HG02870 (cell line): ENCODE measurements around the gene TMEM128.
"Not testable (repeated sequence)": the region's sequence is repeated elsewhere in the genome, so short reads cannot be mapped to it uniquely, and the experiment has no call there.

Experiments used
- ATAC-seq: cut with Tn5 transposase; IDR thresholded peaks from one replicate; pipeline ENCODE4 v1.9.1; 2021; ENCODE audit warnings: mild to moderate bottlenecking, moderate library complexity; ENCODE audit not compliant: unreplicated experiment

TMEM128 gene

DNA sequence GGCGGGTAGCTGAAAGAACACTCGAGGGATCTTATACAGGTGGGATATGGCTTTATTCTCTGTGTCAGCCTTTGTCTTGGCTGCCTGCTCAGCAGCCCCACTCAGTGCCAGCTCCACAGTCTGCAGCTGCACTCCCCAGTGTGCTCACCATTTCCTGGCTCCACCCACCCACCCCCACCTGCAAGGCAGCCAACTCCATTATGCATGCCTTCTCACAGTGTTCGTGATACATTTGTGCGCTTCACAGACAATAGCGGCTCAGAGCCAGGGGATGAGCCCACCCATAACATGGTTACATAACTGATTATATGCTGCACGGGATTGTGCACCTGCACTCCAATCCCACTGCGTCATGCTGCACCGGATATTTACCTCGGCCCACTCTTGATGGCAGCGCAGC is 8.8 kb upstream of the TMEM128 start:
- no peak for ATAC-seq

DNA sequence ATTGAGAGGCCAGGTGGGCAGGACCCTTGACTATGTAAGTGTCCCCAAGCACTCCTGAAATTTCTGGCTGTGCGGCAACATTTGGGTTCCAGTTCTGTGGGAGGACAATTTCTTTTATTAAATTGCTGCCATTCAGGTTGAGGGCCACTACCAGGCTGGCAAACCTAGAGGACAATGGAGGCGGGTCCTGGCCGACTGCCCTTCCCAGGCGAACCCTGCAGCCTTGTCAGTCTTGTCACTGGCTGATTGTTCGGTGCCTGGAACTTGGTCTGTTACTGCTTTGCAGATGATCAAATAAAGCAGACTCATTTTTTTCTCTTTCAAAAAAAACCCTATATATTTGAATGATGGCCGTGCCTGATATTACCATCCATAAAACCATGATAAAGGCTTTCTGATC is 6.6 kb upstream of the TMEM128 start:
- no peak for ATAC-seq

DNA sequence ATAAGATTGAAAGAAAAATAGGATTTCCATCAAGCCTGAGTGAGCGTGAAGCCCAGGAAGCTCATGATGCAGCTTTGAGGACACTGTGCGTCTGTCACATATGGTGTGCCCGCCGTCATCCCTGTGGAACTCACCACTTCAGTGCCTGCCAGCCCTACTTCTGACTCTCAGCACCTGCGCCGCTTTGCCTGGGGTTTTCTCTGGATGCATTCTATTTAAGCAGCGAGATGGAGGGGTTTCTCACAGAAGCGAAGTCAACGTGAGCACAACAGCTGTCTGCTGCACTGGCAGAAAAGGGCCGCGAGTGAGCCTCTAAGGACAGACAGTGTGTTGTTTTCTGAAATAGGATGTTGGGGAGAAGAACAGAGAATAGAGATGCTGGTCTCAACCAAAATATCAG is 6.2 kb upstream of the TMEM128 start:
- no peak for ATAC-seq

- no peak for ATAC-seq
Observed at GRCh38 chr4:4249866-4250265, 1.8 kb upstream of the TMEM128 start.

DNA sequence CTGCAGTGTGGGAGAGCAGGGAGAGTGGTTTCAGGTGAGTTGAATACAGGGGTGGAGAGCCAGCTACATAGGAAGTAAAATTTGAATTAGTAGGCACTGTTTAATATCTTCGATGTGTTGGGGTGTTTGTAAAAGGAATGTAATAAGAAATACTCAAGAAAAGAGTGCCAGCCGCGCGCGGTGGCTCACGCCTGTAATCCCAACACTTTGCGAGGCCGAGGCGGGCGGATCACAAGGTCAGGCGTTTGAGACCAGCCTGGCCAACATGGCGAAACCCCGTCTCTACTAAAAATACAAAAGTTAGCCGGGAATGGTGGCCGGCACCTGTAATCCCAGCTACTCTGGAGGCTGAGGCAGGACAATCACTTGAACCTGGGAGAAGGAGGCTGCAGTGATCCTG is 1.3 kb upstream of the TMEM128 start:
- ATAC-seq, result not testable (repeated sequence)

DNA sequence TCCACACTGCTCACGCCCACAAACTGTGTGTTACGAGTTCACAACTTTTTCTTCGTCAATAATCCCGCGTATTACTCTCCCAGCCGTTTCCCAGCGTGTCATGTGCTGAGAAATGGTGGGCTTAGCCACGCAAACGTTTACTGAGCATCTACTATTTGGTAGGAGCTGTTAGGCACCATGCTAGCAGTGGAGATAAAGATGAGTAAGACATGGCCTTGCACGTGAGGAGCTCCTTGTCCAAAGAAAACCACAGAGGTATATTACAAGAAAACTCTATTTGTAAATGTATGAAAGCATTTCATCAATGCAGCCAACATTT is 821 bp upstream of the TMEM128 start:
- ATAC-seq, result no peak

GRCh38 chr4:4247696-4248028 is 361 bp downstream of the TMEM128 start:
- peak; percentile 25 for ATAC-seq

DNA sequence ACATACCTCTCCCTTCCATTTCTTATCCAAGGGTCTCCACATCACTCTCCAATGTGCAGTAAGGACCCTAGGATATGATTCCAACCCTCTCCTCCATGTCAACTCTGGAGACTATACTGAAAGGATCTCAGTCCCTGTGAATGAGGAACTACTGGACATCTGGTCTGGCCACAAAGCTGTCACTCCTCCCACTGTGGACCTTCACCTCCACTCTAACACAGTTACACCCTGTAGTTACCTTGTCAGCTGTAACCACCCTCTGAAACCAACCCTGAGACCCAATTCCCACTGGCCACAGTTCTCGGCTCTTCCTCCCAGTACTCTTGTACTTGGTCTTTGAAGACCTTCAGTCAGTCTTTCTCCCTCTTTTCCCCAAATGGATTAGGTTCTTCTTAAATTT is 2.9 kb downstream of the TMEM128 start:
- no peak for ATAC-seq

DNA sequence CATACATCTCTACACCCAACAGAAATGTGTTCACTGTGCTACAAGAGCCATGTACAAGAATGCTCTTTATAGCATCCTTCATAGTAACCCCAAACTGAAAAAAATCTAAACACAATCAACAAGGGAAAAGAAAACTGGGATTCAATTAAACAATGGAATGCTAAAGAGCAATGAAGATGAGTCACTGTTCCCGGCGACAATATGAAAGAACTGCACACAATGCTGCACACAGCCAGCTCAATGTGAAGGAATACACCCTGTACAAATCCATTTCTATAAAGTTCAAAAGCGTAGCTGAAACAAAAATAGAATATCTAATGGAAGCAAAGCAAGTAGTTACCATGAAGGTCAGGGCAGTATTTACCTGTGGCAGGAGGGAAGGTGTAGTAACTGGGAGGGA is 8.5 kb downstream of the TMEM128 start:
- ATAC-seq, result not testable (repeated sequence)

DNA sequence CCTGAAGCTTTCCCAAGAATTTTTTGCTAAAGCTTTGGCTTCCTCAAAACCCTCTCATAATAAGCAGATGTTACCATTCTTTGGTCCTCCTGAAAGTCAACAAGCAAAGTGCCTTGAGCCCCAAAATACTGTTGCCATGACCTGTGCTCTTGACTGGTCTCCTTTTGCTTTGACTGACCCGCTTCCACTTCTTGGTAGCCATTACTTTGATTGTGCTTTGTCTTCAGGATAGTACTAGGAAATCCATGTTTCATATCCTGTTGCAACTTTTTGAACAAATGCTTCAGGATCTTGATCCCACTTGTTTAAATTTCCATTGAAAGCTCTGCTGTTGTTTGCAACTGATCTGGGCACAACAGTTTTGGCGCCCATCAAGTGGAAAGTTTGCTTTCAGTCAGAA is 14.4 kb downstream of the TMEM128 start:
- no peak for ATAC-seq

- no peak for ATAC-seq
Observed at GRCh38 chr4:4228356-4228668, 19.7 kb downstream of the TMEM128 start.

DNA sequence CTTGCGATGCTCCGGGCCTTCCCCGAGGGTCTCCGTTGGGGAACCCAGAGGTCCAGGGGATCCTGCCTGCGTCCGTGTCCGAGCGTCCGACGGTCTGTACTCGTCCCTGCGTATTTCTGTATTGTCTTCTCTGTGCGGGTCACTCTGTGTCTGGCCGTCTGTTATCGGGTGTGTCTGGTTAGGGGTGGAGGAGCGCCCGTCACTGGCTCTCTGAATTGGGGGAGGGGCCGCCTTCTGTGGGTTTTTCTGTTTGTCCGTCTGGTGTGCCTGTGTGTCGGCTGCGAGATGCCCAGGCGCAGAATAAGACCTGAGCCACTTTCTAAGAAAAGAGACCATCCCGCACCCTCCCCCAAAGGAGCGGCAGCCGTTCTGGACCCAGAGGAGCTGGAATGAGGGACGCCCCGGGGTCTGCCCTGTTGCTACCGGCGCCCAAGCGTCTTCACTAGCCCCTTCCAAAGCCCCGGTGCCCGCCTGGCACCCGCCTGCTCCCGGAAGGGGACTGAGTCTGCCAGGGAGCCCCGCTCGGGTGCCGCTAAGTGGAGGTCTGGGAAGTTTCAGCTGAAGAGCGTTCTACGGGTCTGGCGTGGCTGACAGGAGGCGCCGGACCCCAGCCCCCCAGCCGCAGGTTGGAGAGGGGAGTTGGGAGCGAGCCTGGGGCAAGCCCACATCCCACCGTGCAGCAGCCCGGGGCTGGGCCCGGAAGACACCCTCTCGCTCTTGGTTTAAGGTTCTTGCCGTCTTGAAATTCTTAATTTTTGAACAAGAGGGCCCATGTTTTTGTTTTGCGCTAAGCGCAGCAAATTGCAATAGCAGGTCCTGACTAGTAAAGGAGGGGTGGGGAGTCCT is 20.3 kb downstream of the TMEM128 start:
- ATAC-seq, result no peak

DNA sequence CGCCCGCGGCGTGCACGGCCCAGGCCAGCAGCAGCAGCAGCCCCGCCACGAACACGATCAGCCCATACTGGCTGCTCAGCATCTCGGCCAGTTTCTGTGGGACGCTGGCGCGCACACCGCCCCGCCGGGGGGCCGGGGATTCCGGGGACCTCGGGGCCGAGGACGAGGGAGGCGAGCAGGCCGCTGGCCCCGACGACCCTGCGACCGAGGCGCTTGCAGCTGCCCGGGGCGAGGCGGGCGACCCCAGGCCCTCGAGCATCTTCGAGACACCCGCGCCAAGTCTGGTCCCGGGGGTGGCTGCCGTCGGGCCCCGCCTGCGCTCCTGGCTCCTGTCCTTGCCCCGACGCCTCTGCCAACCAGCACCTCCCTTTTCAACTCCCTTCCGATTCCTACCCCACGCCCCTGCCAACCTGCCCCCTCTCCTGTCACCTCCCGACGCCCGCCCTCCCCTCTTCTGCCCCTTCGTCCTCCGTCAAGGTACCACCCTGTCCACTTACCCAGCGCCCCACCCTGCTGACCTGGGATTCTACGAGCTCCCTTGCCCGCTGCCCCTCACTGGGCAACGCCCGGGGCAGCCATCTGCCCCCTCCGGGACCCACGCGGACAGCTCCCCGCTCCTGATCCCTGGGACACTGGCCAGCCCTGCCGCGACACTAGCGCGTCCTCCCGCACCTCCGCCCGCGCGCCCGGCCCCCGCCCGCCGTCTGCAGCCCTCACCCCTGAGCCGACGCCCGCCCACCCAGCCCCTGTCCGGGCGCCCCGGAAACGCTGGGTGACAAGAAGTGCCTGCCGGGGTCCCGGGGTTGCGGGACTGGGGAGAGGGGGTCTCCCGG is 21.2 kb downstream of the TMEM128 start, which contains the start of gene OTOP1:
Gene OTOP1 (minus strand): TSS at position 324 of the 833 bp plus-strand sequence. CDS start 65 bp downstream, at position 259.
- ATAC-seq, result no peak

- no peak for ATAC-seq
Observed at GRCh38 chr4:4225915-4226605, 22.0 kb downstream of the TMEM128 start.

- ATAC-seq, result no peak
Observed at GRCh38 chr4:4217113-4217512, 30.9 kb downstream of the TMEM128 start.

GRCh38 chr4:4216648-4217047 is 31.4 kb downstream of the TMEM128 start:
- ATAC-seq, result no peak

- not testable (repeated sequence) for ATAC-seq
Observed at GRCh38 chr4:4213674-4214073, 34.3 kb downstream of the TMEM128 start.

DNA sequence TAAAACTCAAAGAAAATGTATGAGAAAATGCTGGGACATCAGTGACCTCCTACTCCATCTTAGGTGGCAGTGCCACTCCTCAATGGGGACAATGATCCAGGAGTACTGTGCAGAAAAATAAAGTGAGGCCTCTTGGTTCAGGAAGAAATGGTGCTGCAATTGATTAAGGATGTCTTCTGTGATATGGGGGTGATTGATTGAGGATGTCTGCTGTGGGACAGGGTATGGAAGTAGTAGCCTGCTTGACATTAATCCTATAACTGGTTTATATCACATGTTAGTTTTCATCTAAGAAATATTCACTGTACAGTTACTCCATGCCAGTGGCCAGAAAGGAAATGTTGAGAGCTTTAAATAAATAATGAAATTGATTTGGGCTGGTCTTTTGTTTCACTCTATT is 41.8 kb downstream of the TMEM128 start:
- no peak for ATAC-seq

DNA sequence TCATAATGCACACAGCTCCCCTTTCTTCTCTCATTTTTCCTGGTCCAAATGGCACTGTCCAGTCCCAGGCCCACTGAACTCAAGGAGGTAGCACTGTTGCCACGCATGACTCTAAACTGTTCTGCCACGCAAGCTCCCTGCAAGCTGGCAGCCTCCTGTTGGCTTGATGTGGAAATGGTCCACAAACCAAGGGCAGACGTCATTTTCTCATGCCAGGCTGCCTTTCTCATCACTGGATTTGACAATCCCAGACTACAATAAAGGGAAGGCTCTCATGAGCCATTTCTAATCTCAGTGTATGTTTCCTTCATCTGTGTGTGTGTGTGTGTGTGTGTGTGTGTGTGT is 43.6 kb downstream of the TMEM128 start:
- no peak for ATAC-seq

GRCh38 chr4:4203688-4204400 is 44.2 kb downstream of the TMEM128 start:
- no peak for ATAC-seq

DNA sequence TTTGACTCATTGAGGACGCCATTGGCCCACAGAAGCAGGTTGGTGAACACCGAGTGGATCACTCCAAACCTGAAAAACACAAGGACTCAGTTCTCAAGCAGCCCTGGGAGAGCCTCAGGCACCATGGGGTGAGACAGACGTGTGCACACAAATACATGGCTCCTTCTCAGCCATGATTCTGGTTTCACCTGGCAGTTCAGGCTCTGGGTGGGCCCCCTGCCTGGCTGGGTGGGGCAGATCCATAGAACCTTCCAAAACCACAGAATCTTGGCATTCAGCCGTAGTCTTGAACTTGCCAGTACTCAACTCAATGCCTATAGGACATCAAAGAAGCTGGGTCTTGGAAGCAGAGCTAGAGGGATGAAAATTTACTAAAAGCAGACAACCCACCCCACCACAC is 45.5 kb downstream of the TMEM128 start:
- ATAC-seq, result no peak
